Muscle layer of colon (tissue), 2 donors: Measurements from ENCODE around the gene SLC39A8.
"Not testable (repeated sequence)": the region's sequence is repeated elsewhere in the genome, so short reads cannot be mapped to it uniquely, and the experiment has no call there.

Experiments used
- H3K27ac ChIP-seq: one replicate; pipeline ENCODE4 v1.7.0; 2013; ENCODE audit warnings: low read depth, mild to moderate bottlenecking, low read length, moderate library complexity
- H3K27me3 ChIP-seq, 2 donors: one replicate each; pipeline ENCODE4 v1.7.0; 2013; ENCODE audit warnings: low read length in 2 of 2, mild to moderate bottlenecking in 2 of 2; ENCODE audit not compliant: insufficient read depth in 2 of 2, control insufficient read depth in 1 of 2
- H3K36me3 ChIP-seq: one replicate; pipeline ENCODE4 v1.7.0; 2013; ENCODE audit warnings: mild to moderate bottlenecking, low read length; ENCODE audit not compliant: insufficient read depth
- H3K4me1 ChIP-seq: one replicate; pipeline ENCODE4 v1.7.0; 2013; ENCODE audit warnings: mild to moderate bottlenecking, low read length; ENCODE audit not compliant: insufficient read depth
- H3K4me3 ChIP-seq, 2 donors: one replicate each; pipeline ENCODE4 v1.7.0; 2013; ENCODE audit warnings: low read length in 2 of 2, low read depth in 1 of 2, mild to moderate bottlenecking in 1 of 2, moderate library complexity in 1 of 2
- H3K9ac ChIP-seq: one replicate; pipeline ENCODE4 v1.7.0; 2013; ENCODE audit warnings: low read length
- H3K9me3 ChIP-seq: one replicate; pipeline ENCODE4 v1.7.0; 2013; ENCODE audit warnings: mild to moderate bottlenecking, low read length
- donor health status: abdominal sarcoma.
- donor health status: Adenocarcinoma of cecum.

Gene SLC39A8

GRCh38 chr4:102344954-102345794 is at the start of gene SLC39A8:
TSS of gene SLC39A8 (minus strand) at chr4:102345482. CDS start at chr4:102344662, 820 bp downstream.
- H3K4me1 ChIP-seq, result peaks cover 7% of the 10 kb centered on the region
- no peaks in the 10 kb centered on the region for H3K27me3 ChIP-seq

GRCh38 chr4:102392033-102392744 is 46.9 kb upstream of the SLC39A8 start:
- Histone ChIP-seq H3K4me1 (no peaks in the 10 kb centered on the region), H3K27me3 (no peaks in the 10 kb centered on the region), H3K9ac (no peak overlapping the region), H3K36me3 (no peaks in the 10 kb centered on the region), H3K4me3 (no peak overlapping the region), H3K27ac (no peak overlapping the region), H3K9me3 (no peaks in the 10 kb centered on the region)

More at GRCh38 chr4:102344954-102345794, at the start of gene SLC39A8:
- Histone ChIP-seq H3K4me3 (peak within 1 kb of the TSS; percentile 70 to 76), H3K9ac (peak within 1 kb of the TSS; percentile 54), H3K27ac (peak within 1 kb of the TSS; percentile 65), H3K36me3 (no peaks in the 10 kb centered on the region), H3K9me3 (no peaks in the 10 kb centered on the region)

GRCh38 chr4:102390438-102390837 is 45.2 kb upstream of the SLC39A8 start:
- Histone ChIP-seq H3K27ac (no peak overlapping the region), H3K9ac (no peak overlapping the region), H3K36me3 (no peaks in the 10 kb centered on the region)

GRCh38 chr4:102388611-102389010 is 43.3 kb upstream of the SLC39A8 start:
- Histone ChIP-seq H3K9ac (no peak overlapping the region), H3K27ac (no peak overlapping the region), H3K4me1 (no peaks in the 10 kb centered on the region), H3K9me3 (no peaks in the 10 kb centered on the region), H3K27me3 (no peaks in the 10 kb centered on the region), H3K4me3 (no peak overlapping the region), H3K36me3 (no peaks in the 10 kb centered on the region)

More at GRCh38 chr4:102390438-102390837, 45.2 kb upstream of the SLC39A8 start:
- no peaks in the 10 kb centered on the region for H3K4me1 ChIP-seq
- no peaks in the 10 kb centered on the region for H3K9me3 ChIP-seq
- H3K4me3 ChIP-seq, result no peak overlapping the region
- no peaks in the 10 kb centered on the region for H3K27me3 ChIP-seq

- no peaks in the 10 kb centered on the region for H3K4me1 ChIP-seq
- H3K36me3 ChIP-seq, result no peaks in the 10 kb centered on the region
Measured at GRCh38 chr4:102387552-102388150, 42.4 kb upstream of the SLC39A8 start.

GRCh38 chr4:102386966-102387365 is 41.7 kb upstream of the SLC39A8 start:
- Histone ChIP-seq H3K27me3 (no peaks in the 10 kb centered on the region), H3K27ac (no peak overlapping the region), H3K4me3 (no peak overlapping the region), H3K9me3 (no peaks in the 10 kb centered on the region), H3K4me1 (no peaks in the 10 kb centered on the region), H3K36me3 (no peaks in the 10 kb centered on the region), H3K9ac (no peak overlapping the region)

More at GRCh38 chr4:102387552-102388150, 42.4 kb upstream of the SLC39A8 start:
- Histone ChIP-seq H3K27ac (no peak overlapping the region), H3K9me3 (no peaks in the 10 kb centered on the region), H3K27me3 (no peaks in the 10 kb centered on the region), H3K9ac (no peak overlapping the region), H3K4me3 (no peak overlapping the region)

GRCh38 chr4:102380253-102380652 is 35.0 kb upstream of the SLC39A8 start:
- H3K9ac ChIP-seq, H3K4me1 ChIP-seq, H3K27ac ChIP-seq, H3K9me3 ChIP-seq, H3K27me3 ChIP-seq, H3K4me3 ChIP-seq, H3K36me3 ChIP-seq: not testable (repeated sequence)

GRCh38 chr4:102362922-102363432 is 17.7 kb upstream of the SLC39A8 start:
- Histone ChIP-seq H3K27me3 (no peaks in the 10 kb centered on the region), H3K27ac (no peak overlapping the region), H3K4me1 (no peaks in the 10 kb centered on the region), H3K4me3 (no peak overlapping the region), H3K9ac (no peak overlapping the region), H3K9me3 (no peaks in the 10 kb centered on the region), H3K36me3 (no peaks in the 10 kb centered on the region)

- no peak overlapping the region for H3K4me3 ChIP-seq
- H3K4me1 ChIP-seq, result no peaks in the 10 kb centered on the region
- no peak overlapping the region for H3K27ac ChIP-seq
- H3K9me3 ChIP-seq, result no peaks in the 10 kb centered on the region
- H3K9ac ChIP-seq, result no peak overlapping the region
- no peaks in the 10 kb centered on the region for H3K27me3 ChIP-seq
- no peaks in the 10 kb centered on the region for H3K36me3 ChIP-seq
Measured at GRCh38 chr4:102358128-102358527, 12.8 kb upstream of the SLC39A8 start.

- not testable (repeated sequence) for H3K27me3 ChIP-seq, H3K4me1 ChIP-seq, H3K9me3 ChIP-seq
Measured at GRCh38 chr4:102357637-102358036, 12.4 kb upstream of the SLC39A8 start.

GRCh38 chr4:102356562-102357202 is 11.4 kb upstream of the SLC39A8 start:
- H3K27me3 ChIP-seq, result no peaks in the 10 kb centered on the region
- no peaks in the 10 kb centered on the region for H3K9me3 ChIP-seq
- no peak overlapping the region for H3K4me3 ChIP-seq
- no peak overlapping the region for H3K9ac ChIP-seq
- H3K27ac ChIP-seq, result no peak overlapping the region
- H3K36me3 ChIP-seq, result no peaks in the 10 kb centered on the region
- H3K4me1 ChIP-seq, result no peaks in the 10 kb centered on the region

More at GRCh38 chr4:102357637-102358036, 12.4 kb upstream of the SLC39A8 start:
- H3K9ac ChIP-seq, H3K4me3 ChIP-seq, H3K27ac ChIP-seq, H3K36me3 ChIP-seq: not testable (repeated sequence)
